HCT116 (cell line): ENCODE data around the gene RPL18A. TPM values are rescaled to one million over a fixed set of nuclear protein-coding genes. Genes with fewer than 3 reads are reported as not detected.

ENCODE experiments used
- ATAC-seq: fragments of 200-7000 bp; cut with Tn5 transposase; 2 replicates; pipeline ENCODE4 v1.9.1; 2020; ENCODE audit warnings: mild to moderate bottlenecking, moderate library complexity
- BruUV-seq: library from RNA; stranded (reverse); fragments of 400-500 nt; replicated peaks from 2 replicates; lab custom pipeline; 2021; lab: Mats Ljungman, UMichigan
- CTCF ChIA-PET: fragments of 300-600 bp; sonication (Branson Sonifier 250); formaldehyde crosslinking; loops from one replicate; lab custom pipeline; 2021; ENCODE audit warnings: antibody characterized with exemption; lab: Charles Lee
- POLR2A ChIA-PET: fragments of 300-600, 350-600 bp; sonication (Branson Sonifier 250); formaldehyde crosslinking; loops from one replicate; lab custom pipeline; 2021; ENCODE audit warnings: antibody characterized with exemption; lab: Charles Lee
- RAD21 ChIA-PET, 2 experiments: fragments of 300-600 bp; sonication (Branson Sonifier 250); formaldehyde crosslinking; loops; one replicate each; lab custom pipeline; 2023; ENCODE audit warnings: low total read pairs in 2 of 2; ENCODE audit not compliant: uncharacterized antibody in 2 of 2, unreplicated experiment in 2 of 2, low non-redundant PET in 1 of 2; lab: Charles Lee
- DNase-seq: peaks from one replicate; pipeline ENCODE4 v3.0.0-alpha.2; 2010; ENCODE audit warnings: low read depth, low spot score
- H2AFZ ChIP-seq: fragments of 200-600 bp; shearing (Covaris generic), sonication (generic); 2 replicates; pipeline ENCODE4 v1.6.1; 2017; ENCODE audit warnings: low read depth, mixed run types, mixed read lengths, antibody characterized with exemption, low read length; ENCODE audit not compliant: poor library complexity, severe bottlenecking
- H3K27ac ChIP-seq: 2 replicates; pipeline ENCODE4 v1.5.1; 2012; ENCODE audit warnings: low read depth, low read length
- H3K27me3 ChIP-seq: fragments of 200-600 bp; sonication (generic); 2 replicates; pipeline ENCODE4 v1.6.1; 2016; ENCODE audit warnings: mixed run types, low read length, mixed read lengths; ENCODE audit not compliant: insufficient read depth
- H3K36me3 ChIP-seq, 2 experiments: fragments of 200-500 bp in 1 of 2; fragments of 200-600 bp in 1 of 2; sonication (Bioruptor generic) in 1 of 2; sonication (generic) in 1 of 2; 2 replicates each; pipeline versions ENCODE4 v1.5.1 to v1.6.1; 2014 to 2016; ENCODE audit warnings: low read length in 2 of 2, inconsistent platforms in 1 of 2, mixed read lengths in 1 of 2, mixed run types in 1 of 2; ENCODE audit not compliant: insufficient read depth in 2 of 2, control insufficient read depth in 1 of 2
- H3K4me1 ChIP-seq, 2 experiments: fragments of 200-600 bp in 1 of 2; sonication (generic) in 1 of 2; 2 replicates each; pipeline versions ENCODE4 v1.5.1 to v1.6.1; 2012 to 2017; ENCODE audit warnings: low read length in 2 of 2, inconsistent platforms in 1 of 2, mild to moderate bottlenecking in 1 of 2, mixed read lengths in 1 of 2, mixed run types in 1 of 2, moderate library complexity in 1 of 2; ENCODE audit not compliant: insufficient read depth in 2 of 2, control insufficient read depth in 1 of 2
- H3K4me2 ChIP-seq: fragments of 200-600 bp; sonication (generic); 2 replicates; pipeline ENCODE4 v1.6.1; 2017; ENCODE audit warnings: mixed run types, low read length, mixed read lengths
- H3K4me3 ChIP-seq, 2 experiments: fragments of 200-600 bp in 1 of 2; sonication (generic) in 1 of 2; replicated peaks in 1 of 2; 2 replicates each; pipeline ENCODE4 v1.5.1; 2011 to 2016; ENCODE audit warnings: low read length in 2 of 2, control low read depth in 1 of 2, low read depth in 1 of 2, mild to moderate bottlenecking in 1 of 2, mixed read lengths in 1 of 2, mixed run types in 1 of 2
- H3K79me2 ChIP-seq: fragments of 200-600 bp; sonication (generic); 2 replicates; pipeline ENCODE4 v1.6.1; 2017; ENCODE audit warnings: mild to moderate bottlenecking, mixed run types, low read length, moderate library complexity, mixed read lengths; ENCODE audit not compliant: insufficient read depth
- H3K9ac ChIP-seq: fragments of 200-600 bp; sonication (generic); 2 replicates; pipeline ENCODE4 v1.6.1; 2016; ENCODE audit warnings: low read length, mixed read lengths
- H3K9me2 ChIP-seq: fragments of 200-600 bp; sonication (generic), shearing (Covaris generic); 2 replicates; pipeline ENCODE4 v1.6.1; 2017; ENCODE audit warnings: mixed run types, mild to moderate bottlenecking, moderate library complexity; ENCODE audit not compliant: insufficient read depth
- H3K9me3 ChIP-seq, 2 experiments: fragments of 200-500 bp in 1 of 2; fragments of 200-600 bp in 1 of 2; sonication (Bioruptor generic) in 1 of 2; sonication (generic) in 1 of 2; 2 replicates each; pipeline ENCODE4 v1.6.1; 2014 to 2017; ENCODE audit warnings: low read length in 2 of 2, mixed read lengths in 2 of 2, inconsistent platforms in 1 of 2, low read depth in 1 of 2, mild to moderate bottlenecking in 1 of 2, mixed run types in 1 of 2, moderate library complexity in 1 of 2; ENCODE audit not compliant: control insufficient read depth in 1 of 2, insufficient read depth in 1 of 2
- H4K20me1 ChIP-seq: fragments of 200-600 bp; sonication (generic), shearing (Covaris generic); 2 replicates; pipeline ENCODE4 v1.6.1; 2017; ENCODE audit warnings: mixed run types, mild to moderate bottlenecking, moderate library complexity; ENCODE audit not compliant: insufficient read depth
- CBX3 ChIP-seq: IDR thresholded peaks from 2 replicates; pipeline ENCODE4 v1.6.1; 2012; ENCODE audit warnings: low read depth
- CEBPB ChIP-seq: IDR thresholded peaks from 2 replicates; pipeline ENCODE4 v1.6.1; 2012; ENCODE audit warnings: low read depth
- EZH2 ChIP-seq: fragments of 200-600 bp; sonication (generic); IDR thresholded peaks from 2 replicates; pipeline ENCODE4 v1.6.1; 2017; ENCODE audit warnings: antibody characterized with exemption, mixed run types
- FOSL1 ChIP-seq: IDR thresholded peaks from 2 replicates; pipeline ENCODE4 v1.6.1; 2012; ENCODE audit warnings: low read depth
- JUND ChIP-seq: IDR thresholded peaks from 2 replicates; pipeline ENCODE4 v1.6.1; 2012
- SRF ChIP-seq: IDR thresholded peaks from 2 replicates; pipeline ENCODE4 v1.6.1; 2012; ENCODE audit warnings: low read depth
- intact Hi-C: fragments of 100-400 bp; cut with micrococcal nuclease; formaldehyde crosslinking; loops from 2 replicates; pipeline ENCODE4 v1.10.0; 2022
- total RNA-seq: library from RNA; stranded (reverse); gene quantifications from one replicate; pipeline ENCODE4 v1.2.1, GENCODE V29; 2021; ENCODE audit not compliant: unreplicated experiment
- TF ChIP-seq, protein P1 (sequence below): IDR thresholded peaks from 2 replicates; pipeline ENCODE4 v1.6.1; 2012; ENCODE audit warnings: low read depth
- TF ChIP-seq, protein P2 (sequence below): IDR thresholded peaks from 2 replicates; pipeline ENCODE4 v1.6.1; 2012

RPL18A gene
- total RNA-seq, 1 experiment from 2014 or later: 3,525 TPM

DNA sequence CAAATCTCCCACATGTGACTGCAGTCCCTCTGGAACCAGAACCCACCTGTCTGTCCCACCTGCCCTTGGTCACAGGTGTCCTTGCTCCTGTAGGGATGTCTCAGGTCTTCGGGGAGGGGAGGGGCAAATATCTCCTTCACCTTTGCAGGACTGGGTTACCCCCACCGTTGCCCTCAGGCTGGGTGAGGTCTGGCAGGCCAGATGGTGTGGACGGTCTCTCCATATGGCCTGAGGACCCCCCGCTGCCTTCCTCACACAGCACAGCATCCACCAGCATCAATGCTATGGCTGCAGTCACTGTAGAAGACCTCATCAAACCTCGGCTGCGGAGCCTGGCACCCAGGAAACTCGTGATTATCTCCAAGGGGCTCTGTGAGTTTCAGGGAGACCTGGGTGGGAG, 22.0 kb downstream of the RPL18A start:
- no TSS peak for BruUV-seq
- Histone ChIP-seq H3K4me1 (peaks cover 0 to 7% of the 10 kb centered on the region in 2 experiments; a peak in 1 of 4 replicates), H3K27ac (no peak overlapping the region), H3K4me3 (no peak overlapping the region), H3K36me3 (no peaks in the 10 kb centered on the region), H3K9me3 (no peaks in the 10 kb centered on the region), H2AFZ (no peak overlapping the region), H3K27me3 (no peaks in the 10 kb centered on the region), H4K20me1 (no peaks in the 10 kb centered on the region), H3K79me2 (no peaks in the 10 kb centered on the region), H3K9me2 (no peaks in the 10 kb centered on the region), H3K4me2 (no peak overlapping the region), H3K9ac (no peak overlapping the region)
- intact Hi-C loops: no loop called here
- RAD21 ChIA-PET: interaction anchor here in 1 of 2 experiments (0.6 kb wide), 2 partner anchors 51 to 538 kb away, joined by 3 read pairs; no protein-coding TSS in a partner anchor
- DNase-seq (no peak), ATAC-seq (no peak)
- POLR2A ChIA-PET: no interaction called here
- TF ChIP-seq CBX3 (no peak), FOSL1 (no peak), SRF (no peak), CEBPB (no peak), EZH2 (no peak), JUND (no peak)
- TF ChIP-seq, protein P1, sequence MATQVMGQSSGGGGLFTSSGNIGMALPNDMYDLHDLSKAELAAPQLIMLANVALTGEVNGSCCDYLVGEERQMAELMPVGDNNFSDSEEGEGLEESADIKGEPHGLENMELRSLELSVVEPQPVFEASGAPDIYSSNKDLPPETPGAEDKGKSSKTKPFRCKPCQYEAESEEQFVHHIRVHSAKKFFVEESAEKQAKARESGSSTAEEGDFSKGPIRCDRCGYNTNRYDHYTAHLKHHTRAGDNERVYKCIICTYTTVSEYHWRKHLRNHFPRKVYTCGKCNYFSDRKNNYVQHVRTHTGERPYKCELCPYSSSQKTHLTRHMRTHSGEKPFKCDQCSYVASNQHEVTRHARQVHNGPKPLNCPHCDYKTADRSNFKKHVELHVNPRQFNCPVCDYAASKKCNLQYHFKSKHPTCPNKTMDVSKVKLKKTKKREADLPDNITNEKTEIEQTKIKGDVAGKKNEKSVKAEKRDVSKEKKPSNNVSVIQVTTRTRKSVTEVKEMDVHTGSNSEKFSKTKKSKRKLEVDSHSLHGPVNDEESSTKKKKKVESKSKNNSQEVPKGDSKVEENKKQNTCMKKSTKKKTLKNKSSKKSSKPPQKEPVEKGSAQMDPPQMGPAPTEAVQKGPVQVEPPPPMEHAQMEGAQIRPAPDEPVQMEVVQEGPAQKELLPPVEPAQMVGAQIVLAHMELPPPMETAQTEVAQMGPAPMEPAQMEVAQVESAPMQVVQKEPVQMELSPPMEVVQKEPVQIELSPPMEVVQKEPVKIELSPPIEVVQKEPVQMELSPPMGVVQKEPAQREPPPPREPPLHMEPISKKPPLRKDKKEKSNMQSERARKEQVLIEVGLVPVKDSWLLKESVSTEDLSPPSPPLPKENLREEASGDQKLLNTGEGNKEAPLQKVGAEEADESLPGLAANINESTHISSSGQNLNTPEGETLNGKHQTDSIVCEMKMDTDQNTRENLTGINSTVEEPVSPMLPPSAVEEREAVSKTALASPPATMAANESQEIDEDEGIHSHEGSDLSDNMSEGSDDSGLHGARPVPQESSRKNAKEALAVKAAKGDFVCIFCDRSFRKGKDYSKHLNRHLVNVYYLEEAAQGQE: no peak
- TF ChIP-seq, protein P2, sequence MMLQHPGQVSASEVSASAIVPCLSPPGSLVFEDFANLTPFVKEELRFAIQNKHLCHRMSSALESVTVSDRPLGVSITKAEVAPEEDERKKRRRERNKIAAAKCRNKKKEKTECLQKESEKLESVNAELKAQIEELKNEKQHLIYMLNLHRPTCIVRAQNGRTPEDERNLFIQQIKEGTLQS: no peak
- CTCF ChIA-PET: no interaction called here
